ENCODE data around the gene SH3PXD2A. TPM values are rescaled to one million over a fixed set of nuclear protein-coding genes. Genes with fewer than 3 reads are reported as not detected.

SH3PXD2A gene
- total RNA-seq, 1 experiment from 2014 or later: 4.5 TPM

DNA sequence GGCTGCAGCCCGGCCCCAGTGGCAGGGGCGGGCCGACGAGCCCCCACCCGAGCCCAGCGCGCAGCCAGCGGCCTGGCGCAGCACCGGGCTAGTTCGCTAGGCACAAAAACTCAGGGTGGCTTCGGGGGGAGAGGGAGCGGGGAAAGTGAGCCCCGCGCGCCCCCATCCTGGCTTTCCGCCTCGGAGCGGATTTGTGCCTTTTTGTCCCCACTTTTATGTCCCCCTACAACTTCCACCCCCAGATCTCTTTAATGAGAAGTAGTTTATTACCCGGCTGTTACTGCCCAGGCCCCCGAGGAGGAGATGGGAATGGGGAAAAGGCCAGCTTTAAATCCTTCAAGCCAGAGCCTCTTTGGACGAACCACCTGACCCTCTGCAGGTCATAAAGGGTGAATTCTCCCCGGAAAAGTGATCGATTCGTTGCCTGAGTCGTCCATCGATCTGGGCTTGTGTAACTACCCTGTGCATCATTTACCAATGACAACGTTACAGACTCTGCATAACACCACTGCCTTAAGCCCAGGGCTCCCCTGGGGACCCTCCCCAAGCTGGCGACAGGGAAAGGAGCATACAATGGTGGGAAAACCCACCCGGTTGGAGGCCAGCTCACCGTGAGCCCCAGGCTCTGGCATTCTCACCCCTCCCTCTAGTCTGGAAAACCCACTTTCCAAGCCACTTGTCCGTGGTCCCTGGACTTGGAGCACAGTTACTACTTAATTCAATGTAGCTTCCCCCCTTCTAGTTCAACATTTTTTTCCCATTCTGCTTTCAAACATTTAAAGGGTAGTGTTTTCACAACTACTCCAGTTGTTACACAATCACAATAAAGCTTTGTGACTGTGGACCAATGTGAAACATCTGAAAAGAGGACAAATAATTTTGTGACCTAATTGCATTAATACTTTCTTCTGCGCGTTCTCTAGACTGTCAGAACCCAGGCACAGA, 748 bp upstream of the SH3PXD2A start:
- H3K23ac ChIP-seq (ENCODE audit: insufficient read length, low read depth, low read length): no peak overlapping the region
- no peaks in the 10 kb centered on the region for H3K79me1 ChIP-seq (ENCODE audit: insufficient read depth, low read depth, low read length, poor library complexity, severe bottlenecking)
- H2BK12ac ChIP-seq (ENCODE audit: insufficient read length, low read depth, low read length): no peak overlapping the region
- H3K27me3 ChIP-seq (ENCODE audit: insufficient read depth, low read length): peaks cover 2% of the 10 kb centered on the region; the same call in 1 of the 2 replicates
- H2BK15ac ChIP-seq (ENCODE audit: low read depth, low read length): no peak overlapping the region
- DNase-seq: no peak
- no CpG with 5 or more reads among the region's 34 CpGs for WGBS (ENCODE audit: extremely low coverage, insufficient read length, low lambda C conversion rate)
- Mint-ChIP-seq H3K27me3 (ENCODE audit: low read depth) (peaks cover 58% of the 10 kb centered on the region), H3K36me3 (ENCODE audit: insufficient read depth in 1 of 3, low read depth in 3 of 3) (no peaks in the 10 kb centered on the region; a peak in 1 of 7 replicates), H3K27ac (peak overlapping the region in 1 of 3 experiments; percentile 43; a peak in 1 of 7 replicates), H3K4me3 (peak overlapping the region; percentile 76 to 89), H3K9me3 (no peaks in the 10 kb centered on the region; a peak in 3 of 5 replicates), H3K4me1 (peaks cover 20 to 28% of the 10 kb centered on the region in 2 experiments)
- H2AK5ac ChIP-seq (ENCODE audit: insufficient read length, low read length): no peak overlapping the region
- no peak overlapping the region for H2BK20ac ChIP-seq (ENCODE audit: low read depth, low read length, poor library complexity, severe bottlenecking)
- H4K5ac ChIP-seq (ENCODE audit: insufficient read length, low read depth, low read length): no peak overlapping the region
- peak overlapping the region; percentile 66 for H3K4me2 ChIP-seq (ENCODE audit: insufficient read depth, insufficient read length, low read length)
- H3K23me2 ChIP-seq (ENCODE audit: insufficient read length, low read depth, low read length, poor library complexity, severe bottlenecking): peaks cover 16% of the 10 kb centered on the region
- no peaks in the 10 kb centered on the region for H4K20me1 ChIP-seq (ENCODE audit: control insufficient read depth, insufficient read depth, insufficient read length)
- no peak overlapping the region for H3K14ac ChIP-seq (ENCODE audit: insufficient read depth, low read length)
- H3K9ac ChIP-seq (ENCODE audit: extremely low read depth, insufficient read length, low read length): no peak overlapping the region
- no peak overlapping the region for H2AFZ ChIP-seq (ENCODE audit: low read length)
- H3K4ac ChIP-seq (ENCODE audit: low read depth, low read length): no peak overlapping the region
- no peak overlapping the region for H2BK120ac ChIP-seq (ENCODE audit: low read depth, low read length, poor library complexity, severe bottlenecking)
- TF ChIP-seq, protein P1, sequence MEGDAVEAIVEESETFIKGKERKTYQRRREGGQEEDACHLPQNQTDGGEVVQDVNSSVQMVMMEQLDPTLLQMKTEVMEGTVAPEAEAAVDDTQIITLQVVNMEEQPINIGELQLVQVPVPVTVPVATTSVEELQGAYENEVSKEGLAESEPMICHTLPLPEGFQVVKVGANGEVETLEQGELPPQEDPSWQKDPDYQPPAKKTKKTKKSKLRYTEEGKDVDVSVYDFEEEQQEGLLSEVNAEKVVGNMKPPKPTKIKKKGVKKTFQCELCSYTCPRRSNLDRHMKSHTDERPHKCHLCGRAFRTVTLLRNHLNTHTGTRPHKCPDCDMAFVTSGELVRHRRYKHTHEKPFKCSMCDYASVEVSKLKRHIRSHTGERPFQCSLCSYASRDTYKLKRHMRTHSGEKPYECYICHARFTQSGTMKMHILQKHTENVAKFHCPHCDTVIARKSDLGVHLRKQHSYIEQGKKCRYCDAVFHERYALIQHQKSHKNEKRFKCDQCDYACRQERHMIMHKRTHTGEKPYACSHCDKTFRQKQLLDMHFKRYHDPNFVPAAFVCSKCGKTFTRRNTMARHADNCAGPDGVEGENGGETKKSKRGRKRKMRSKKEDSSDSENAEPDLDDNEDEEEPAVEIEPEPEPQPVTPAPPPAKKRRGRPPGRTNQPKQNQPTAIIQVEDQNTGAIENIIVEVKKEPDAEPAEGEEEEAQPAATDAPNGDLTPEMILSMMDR (conservative IDR thresholded peaks at IDR 0.05): no peak
- H4K91ac ChIP-seq (ENCODE audit: insufficient read length, low read depth, low read length): no peak overlapping the region
- no peaks in the 10 kb centered on the region for H3K79me2 ChIP-seq (ENCODE audit: insufficient read depth, low read length)
- H4K8ac ChIP-seq (replicated peaks; ENCODE audit: insufficient read length, low read depth, low read length): no peak overlapping the region
- no peak overlapping the region for H2BK5ac ChIP-seq (ENCODE audit: insufficient read length, low read length)
- H3K9me3 ChIP-seq (ENCODE audit: control insufficient read depth, low read depth, low read length): no peaks in the 10 kb centered on the region
- H3K27ac ChIP-seq (ENCODE audit: insufficient read length, low read depth, low read length): no peak overlapping the region
- H3T11ph ChIP-seq (ENCODE audit: low read length): no peak overlapping the region
- no peaks in the 10 kb centered on the region for H3K4me1 ChIP-seq (ENCODE audit: insufficient read depth, low read length)
- H3K18ac ChIP-seq (ENCODE audit: insufficient read length, low read depth, low read length): no peak overlapping the region
- H3K56ac ChIP-seq (ENCODE audit: insufficient read length, low read depth, low read length): no peak overlapping the region

Data from H9 (cell line).